Fibroblast of skin of right quadriceps (primary cell): ENCODE results near the gene UST.
"Not testable (repeated sequence)": the region's sequence is repeated elsewhere in the genome, so short reads cannot be mapped to it uniquely, and the experiment has no call there.

Experiments used
- DNase-seq: peaks from one replicate; pipeline ENCODE4 v3.0.0-alpha.2; 2013

The UST gene

DNA sequence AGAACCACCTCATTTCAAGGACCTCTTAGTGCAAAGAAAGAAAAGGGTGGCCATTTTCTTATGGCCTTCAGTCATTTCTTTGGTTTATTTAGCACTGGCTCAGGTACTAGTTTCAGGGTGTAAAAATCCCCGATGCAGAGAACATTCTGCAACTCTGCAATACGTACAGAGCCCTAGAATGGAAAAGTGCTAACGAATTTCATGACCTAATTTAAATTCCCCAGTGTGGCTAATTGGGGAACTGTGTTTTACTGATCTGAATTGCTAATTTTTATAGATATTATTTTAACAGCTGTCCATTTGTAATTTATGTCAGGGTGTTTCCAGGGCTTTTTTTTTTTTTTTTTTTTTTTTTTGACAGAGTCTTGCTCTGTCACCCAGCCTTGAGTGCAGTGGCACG lies 160.7 kb downstream of the UST start:
- DNase-seq: no peak

DNA sequence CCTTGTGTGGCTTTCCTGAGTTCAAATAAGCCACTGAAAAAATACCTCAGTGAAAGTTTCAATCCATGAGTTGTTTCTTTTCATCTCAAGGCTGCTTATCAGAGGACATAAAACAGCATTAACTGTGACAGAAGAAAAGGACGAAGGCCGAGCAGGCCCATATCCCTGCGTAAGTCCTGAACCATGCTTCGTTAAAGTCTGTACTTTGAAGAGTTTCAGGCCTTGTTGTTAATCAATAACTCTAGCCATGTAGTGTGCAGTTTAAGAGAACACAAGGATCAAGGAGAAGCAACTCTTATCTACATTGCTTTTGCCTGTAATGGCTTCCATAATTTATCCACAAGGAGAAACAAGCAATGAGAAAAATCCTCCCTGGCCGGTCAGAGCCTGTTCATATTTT lies 165.4 kb downstream of the UST start:
- no peak for DNase-seq

DNA sequence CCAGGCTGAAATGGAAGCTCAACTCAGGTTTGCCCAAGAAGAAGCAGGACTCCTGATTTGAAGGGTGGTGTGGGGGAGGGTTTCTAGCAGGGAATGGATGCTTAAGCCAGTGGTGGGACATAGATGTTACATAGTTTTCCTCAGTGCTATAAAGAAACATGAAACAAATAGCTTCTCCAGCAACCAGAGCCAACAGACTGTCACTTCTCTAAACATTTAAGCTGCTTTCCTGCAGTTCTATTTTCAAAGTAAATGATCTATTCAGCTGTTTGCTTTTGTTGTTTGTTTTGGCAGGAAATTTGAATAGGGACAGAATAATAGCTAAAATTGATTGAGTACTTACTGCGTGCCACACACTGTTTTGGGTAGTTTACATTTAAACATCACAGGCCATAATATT lies 169.0 kb downstream of the UST start:
- no peak for DNase-seq

DNA sequence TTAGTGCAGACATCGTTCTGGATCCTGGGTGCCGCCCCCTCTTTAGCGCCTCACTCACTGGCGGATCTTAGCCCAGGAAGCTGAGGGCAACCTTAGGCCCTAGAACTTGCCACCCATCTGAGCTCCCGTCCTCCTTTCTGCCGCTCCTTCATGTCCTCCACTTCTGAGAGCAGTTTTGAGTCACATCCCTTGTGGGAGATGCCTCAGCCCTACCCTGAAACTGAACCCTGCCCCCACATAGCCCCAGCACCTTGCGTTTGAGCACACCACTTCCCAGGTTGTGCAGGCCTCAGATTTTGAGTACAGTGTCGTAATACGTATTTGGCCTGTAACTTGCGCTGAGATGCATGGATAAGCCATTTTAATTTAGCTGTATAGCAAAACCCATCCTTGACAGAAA lies 169.7 kb downstream of the UST start:
- not testable (repeated sequence) for DNase-seq

DNA sequence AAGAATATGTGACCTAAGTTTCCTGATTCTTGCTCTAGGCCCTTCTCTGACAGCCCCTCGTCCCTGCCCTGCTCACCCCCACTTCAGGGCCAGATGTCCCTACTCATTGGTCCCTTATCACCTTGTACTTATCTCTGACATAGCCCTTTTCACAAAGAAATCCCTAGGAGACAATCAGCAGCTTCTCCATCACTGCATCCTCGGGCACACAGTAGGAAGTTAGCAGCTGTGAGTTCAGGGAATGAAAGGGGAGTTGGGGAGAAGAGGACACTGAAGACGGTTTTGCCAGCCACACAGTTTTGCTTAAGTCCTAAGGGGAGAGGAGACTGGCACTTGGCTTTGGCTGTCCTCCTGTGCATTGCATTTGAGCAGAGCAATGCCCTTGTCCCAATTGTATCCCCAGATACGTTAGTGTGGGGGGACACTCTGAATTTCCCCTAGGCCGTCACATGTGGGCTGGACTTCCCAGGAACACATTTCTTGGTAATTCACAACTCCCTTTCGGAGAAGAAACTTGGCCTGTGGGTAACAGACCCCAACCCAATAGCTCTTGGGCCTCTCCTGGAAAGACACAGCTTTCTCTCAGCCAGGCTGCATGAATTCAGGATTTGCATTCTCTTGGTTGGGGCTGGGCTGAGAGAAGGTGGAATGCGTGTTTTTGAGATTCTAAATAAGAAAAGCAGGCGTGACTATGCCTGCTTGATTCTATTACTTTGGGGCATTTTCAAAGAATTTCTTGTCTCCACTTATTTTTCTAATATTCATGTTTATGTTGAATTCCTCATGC lies 177.6 kb downstream of the UST start:
- no peak for DNase-seq

DNA sequence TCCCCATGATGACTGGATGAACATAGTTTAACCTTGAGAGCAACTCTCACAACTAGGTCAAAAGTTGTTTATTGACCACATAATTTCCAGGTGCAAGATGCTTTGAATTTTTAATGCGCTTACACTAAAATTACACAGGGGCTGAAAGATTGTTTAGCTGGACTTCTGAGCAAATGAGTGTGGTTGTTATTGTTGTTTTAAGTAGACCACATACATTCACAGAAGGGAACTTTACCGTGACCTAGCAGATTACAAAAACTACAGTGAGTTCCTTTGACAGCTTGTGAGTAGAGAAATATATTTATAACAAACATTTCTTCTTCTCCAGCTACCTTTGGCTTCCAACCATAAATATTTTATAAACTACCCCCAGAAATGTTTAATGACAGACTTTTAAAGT lies 178.9 kb downstream of the UST start:
- no peak for DNase-seq

DNA sequence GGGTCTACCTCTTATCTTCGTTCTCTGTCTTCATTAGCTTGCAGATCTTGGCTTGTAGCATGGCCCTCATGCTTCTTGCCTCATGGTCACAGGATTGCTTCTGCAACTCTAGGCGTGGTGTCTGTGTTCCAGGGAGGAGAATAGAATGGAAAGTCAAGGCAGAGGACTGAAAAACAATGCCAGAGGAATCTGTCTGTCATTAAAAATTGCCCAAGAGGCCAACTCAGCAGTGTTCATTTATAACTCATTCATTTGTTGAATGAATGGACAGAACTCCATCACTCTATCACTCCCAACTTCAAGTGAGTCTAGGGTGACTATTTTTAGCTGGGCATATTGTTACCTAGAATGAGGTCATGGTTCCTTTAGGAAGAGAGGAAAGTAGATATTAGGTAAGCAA lies 179.6 kb downstream of the UST start:
- no peak for DNase-seq

DNA sequence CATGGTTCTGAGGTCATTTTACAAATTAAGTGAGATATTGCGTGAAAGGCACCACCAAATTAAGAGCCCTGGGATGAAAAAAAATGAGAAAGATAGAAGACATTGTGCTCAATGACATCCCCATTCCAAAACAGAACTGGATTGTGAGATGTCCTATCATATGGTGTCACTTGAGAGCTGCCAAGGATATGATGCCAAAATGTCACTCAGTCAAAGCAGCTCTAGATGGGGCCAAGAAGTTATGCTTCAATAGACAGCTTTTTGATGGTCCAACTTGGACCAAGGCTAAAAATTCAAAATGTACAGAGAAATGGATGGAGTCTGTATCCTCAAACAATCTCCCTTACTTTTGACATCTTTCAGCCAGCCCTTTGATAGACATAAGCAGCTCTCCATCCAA lies 180.8 kb downstream of the UST start:
- no peak for DNase-seq

DNA sequence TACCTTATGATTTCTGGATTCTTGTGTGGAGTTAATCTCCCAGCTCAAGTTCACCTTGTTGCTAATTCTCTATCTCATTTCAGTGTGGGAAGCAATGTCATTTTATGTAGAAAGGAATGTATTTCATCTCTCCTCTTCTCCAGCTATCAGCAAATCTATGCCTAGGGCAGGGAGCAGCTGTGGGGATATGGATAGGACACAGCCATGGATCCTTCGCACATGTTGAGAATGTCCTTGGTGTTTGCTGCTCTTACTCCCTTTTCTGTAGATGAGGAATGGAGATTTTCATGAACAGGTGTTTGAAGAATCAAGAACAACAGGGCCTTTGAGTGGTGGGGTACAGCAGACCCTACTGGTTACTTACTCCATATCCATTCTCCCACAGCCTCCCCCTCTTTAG lies 182.0 kb downstream of the UST start:
- no peak for DNase-seq

DNA sequence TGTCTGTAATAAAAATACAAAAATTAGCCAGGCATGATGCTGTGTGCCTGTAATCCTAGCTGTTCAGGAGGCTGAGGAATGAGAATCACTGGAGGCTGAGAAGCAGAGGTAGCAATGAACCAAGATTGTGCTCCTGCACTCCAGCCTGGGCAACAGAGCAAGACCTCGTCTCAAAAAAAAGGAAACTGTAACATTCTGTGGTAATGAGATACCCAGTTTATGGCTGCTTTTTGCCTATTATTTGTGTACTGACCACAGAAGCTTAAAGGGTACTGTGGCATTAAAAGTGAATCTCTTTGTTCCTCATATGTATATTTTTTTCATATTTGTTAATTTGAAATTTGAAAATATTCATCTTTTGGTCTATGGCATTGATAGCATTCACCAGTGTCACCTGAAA lies 185.4 kb downstream of the UST start:
- no peak for DNase-seq

DNA sequence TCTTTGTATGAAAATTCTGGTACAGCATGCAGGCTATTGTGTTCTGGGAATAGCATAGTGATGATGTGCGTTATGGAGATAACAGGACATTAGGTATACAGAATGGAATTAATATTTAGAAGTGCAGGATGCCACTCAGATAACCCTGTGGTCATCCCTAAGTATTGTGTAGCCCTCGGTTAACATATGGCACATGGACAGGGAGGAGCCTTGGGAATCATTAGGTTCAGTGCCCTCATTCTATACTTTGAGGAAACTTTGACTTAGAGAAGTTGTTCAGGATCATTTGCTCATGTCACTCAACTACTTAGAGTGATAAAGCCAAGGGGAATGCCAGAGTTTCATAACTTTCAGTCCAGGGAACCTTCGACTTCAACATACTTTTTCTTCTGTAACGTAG lies 185.9 kb downstream of the UST start:
- DNase-seq: no peak

DNA sequence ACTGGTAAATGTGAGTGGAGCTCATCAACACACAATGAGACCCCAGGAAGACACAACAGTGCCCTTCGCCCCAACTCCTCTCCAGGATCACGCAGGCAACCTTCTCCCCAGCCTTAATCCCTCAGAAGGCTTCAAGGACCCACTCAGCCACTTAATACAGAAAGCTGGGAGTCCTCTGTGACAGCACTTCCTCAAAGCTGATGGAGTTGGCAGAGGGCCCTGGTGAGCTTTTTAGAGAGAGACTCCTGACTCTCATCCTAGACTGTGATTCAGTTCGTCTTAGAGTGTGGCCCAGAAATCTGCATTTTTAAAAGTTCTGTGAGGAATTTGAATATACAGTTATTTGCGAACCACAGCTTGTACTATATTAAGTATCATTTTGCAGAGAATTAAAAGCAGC lies 187.7 kb downstream of the UST start:
- DNase-seq: peak; percentile 53

DNA sequence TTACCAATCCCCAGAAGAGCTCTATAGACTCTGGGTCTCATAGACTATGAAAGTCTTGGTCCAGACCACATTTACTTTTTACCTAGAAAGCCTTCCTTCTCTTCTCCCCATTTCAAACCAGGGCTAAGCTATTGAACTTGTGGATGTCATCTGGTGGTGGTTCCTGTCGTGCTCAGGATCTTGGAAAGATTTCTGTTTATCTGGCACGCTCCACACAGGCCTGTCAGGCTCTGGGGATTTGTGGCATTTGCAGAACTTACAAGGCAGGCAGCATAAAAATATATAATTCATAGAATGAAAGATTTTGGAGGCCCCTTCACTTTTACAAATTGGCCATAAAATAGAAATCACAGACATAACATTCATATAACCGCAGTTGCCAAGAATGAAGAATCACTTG lies 188.1 kb downstream of the UST start:
- DNase-seq: peak; percentile 85

DNA sequence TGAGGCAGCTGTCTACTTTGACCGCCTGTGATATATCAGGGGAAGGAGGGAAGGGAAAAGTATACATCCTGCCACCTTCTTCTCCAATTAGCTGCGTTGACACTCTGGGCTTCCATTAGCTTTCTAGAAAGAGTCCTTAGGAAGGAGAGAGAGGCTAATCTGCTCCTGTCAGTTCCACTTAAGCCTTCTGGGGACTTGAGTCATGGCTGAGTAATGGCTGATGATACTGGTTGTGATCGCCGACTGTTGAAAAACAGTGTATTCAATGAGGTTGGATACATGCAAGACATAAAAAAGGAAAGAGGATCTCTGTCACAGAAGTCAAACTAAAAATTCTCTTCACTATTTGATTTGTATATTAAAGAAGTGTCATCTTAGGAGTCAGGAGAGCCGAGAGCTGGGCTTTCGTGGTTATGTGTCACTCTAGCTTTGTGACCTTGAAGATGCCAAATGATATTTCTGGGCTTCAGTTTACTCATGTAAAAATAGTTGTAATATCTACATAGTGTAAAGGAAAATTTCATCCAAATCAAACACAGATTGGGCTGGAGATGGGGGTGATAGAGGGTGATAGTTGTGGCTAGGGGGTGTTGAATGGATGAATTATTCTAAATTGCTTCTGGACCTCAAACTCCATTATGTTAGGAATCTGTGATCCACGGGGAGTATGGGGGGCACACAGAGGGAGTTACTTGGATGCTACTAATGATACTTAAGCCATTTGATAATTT lies 189.0 kb downstream of the UST start:
- DNase-seq: peak; percentile 78

DNA sequence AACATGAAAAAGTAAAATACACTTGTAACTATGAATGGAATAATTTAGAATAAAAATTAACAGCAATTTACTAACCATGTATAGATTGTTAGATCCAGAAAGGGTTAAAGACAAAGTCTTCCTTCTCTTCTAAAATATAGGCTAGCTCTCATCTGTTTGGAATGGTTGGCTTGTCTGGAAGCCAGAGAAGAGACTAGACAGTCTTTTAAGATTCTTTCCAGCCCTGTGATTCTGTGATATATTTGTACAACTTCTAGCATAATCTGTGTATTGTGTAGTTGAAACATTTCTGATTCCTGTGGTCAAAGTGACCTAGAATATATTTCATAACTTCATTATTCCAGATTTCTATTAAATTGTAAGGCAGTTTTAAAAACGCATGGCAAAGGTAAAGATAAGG lies 196.6 kb downstream of the UST start:
- peak; percentile 64 for DNase-seq

DNA sequence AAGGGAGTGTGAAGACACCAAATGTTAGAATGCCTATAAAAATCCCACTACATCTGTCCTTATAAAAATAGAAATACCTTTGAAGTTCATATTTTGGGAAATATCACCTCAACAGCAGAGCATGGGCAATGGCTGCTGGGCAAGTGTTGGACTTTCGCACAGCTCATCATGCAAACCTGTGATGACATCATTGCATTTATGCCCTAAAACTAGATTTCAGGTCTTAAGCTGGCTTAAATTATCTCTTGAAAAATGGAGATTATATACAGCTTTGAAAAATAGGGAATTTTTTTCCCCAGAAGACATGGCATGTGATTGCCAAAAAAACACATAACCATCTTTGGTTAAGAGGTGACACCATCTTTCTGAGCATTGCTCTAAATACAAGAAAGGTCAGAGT lies 197.8 kb downstream of the UST start:
- DNase-seq: no peak

DNA sequence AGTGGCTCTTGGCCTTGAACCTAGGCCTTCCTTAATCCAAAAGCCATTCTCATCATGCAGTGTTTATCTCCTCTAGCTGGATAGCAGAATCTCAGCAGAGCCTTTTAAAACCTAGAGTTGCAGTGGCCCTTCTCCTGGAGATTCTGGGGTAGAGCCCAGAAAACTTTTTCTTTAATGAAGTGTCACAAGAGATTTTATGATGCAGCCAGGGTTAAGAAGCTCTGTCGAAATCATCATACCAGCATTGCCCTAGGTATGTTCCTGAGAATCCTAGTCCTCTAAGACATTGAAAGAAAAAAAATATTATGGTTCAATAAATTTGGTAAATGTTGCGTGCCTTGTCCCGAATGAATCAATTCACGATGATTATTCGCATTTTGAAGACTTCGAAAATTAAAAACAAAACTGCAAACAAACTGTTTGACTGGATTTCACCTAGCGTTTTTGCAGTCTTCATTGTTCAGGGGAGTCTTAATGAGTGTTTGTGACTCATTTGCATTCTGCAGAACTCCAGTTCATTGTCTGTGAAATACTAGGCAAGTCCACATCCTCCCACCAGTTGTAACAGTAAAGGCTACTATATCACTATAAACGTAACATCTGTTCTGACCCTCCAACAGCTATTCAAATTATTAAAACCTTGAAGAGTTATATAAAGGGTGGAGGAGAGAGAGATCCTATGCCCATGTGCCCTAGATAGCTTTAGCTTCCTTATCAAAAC lies 198.6 kb downstream of the UST start:
- DNase-seq: peak; percentile 31

DNA sequence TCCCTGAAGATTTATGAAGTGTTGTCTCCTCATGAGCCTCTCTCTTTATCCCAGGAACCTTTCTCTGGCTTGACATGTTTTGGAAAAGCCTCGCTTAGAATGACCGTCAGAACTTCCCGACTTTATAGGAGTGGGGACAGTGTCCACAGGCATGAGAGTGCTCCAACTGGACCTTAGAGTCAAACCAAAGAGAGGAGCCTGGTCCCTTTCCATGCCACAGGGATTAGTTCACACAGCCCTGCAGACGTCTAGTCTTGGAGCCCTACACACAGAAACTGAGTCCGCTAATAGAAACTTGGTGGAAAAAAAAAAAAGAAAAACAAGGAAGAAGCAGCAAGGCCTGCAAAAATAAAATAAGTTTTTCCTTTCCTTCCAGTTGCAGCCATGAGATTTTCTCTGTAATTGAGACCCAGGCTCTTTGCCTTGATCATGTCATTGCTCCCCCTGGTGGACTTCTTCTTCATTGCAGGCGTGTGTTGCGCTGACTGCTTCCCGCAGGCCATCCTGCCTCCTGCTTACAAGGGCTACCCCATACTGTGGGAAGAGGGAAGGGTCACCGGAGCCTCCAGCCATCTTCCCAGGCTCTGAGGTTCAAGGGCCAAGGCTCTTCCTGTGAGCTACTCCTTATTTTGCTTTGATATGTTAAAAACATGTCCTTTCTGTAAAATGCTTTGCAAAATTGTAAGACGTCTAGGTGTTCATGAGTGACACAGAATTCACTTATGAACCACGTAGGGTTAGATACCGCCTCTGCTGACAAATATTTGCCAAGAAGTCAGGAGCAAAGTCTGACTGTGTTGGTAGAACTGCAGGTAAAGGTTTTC lies 201.0 kb downstream of the UST start:
- DNase-seq: peak; percentile 77

DNA sequence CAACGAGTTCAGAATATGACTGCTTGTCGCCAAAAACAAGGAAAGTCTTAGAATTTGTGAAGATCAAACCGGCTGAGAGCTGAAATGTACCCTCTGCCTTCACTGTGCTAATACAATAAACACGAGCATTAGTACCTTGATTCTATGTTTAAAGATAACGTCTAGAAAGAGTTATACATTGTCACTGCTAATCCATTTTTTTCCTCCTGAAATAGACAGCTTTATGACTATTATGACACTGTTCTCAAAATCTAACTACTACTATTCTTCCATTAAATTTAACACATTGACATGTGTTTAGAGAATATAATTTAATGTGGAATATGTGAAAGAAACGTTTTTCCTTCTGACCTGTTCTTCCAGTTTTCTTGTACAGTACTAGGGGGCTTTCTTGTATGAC lies 204.8 kb downstream of the UST start:
- no peak for DNase-seq

DNA sequence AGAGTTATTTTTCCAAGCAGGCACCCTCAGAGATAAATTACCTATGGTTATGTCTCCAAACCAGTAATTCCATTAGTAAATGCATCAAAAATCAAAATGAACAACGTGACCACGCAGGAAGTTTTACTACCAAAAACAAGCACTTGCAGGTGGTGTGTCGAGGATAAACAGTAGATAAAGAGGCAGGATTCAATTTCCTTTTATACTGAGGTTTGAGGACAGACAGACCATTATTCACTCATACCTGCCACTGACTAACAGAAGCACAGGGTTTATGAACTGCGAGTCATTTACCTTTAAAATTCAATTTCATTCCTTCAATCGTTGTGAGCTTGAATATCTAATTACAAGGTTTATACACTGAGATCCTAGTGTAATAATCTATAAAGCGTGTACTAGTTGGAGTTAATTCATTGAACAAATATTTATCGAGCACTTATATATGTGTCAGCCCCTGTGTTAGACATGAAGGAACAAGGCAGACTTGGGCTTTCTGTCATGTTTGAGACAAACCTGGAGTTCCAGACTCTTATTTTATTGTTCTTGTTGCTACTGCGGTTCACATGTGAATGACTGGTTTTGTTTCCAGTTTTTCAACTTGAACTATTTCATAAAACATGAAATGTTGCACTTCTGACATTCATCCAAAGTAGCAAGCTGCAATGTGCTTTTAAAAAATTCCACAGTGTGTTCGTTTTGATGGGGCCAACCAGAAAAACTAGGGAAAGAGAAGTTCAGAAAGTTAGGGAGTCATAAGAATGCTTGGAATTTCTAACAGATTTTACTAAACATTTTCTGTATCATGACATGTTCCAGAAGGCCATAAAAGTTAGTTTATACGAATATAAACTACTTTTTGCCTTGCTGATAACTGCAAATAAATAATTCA lies 205.6 kb downstream of the UST start:
- peak; percentile 80 for DNase-seq

DNA sequence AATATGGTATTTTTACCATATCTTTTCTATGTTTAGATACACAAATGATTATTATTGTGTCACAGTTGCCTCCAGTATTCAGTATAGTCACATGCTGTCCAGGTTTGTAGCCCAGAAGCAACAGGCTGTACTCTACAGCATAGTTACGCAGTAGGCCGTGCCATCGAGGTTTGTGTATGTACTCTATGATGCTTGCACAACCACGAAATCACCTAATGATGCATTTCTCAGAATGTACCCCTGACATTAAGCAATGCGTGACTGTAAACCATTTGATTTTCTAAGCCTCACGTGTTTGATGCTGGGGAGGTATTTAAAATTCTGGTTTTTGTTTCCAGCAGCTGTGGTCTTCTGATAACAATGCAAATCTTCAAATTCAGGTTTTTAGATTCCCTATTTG lies 207.6 kb downstream of the UST start:
- DNase-seq: no peak

DNA sequence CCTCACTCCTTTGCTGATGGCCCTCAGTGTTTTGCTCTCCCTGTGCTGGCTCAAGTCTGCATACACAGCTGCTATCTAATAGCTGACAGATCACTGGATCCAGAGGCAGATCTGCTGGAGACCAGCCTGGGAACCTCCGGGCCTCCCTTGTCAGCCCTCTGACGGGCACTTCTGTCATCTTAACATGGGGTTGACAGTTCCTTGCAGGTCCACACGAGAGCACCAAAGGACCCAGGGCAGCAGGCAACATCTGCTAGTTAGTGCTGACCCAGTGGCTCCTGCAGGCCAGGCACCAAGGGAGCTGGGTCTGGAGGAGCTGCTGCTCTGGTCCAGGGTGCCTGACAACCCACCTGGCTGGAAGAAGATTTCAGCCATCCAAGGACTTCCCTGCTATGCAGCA lies 208.1 kb downstream of the UST start:
- DNase-seq: no peak
